H1 (cell line): ENCODE results near the gene LMX1B.

Source experiments
- EP300 ChIP-seq, 2 experiments: IDR thresholded peaks; 1 replicate in 1 of 2; 2 replicates in 1 of 2; pipeline ENCODE4 v1.6.1; 2011 to 2012; ENCODE audit warnings: low read depth in 2 of 2, low read length in 2 of 2, mild to moderate bottlenecking in 2 of 2, borderline replicate concordance in 1 of 2, inconsistent platforms in 1 of 2, moderate library complexity in 1 of 2
- NRF1 ChIP-seq: IDR thresholded peaks from 2 replicates; pipeline ENCODE4 v1.6.1; 2011; ENCODE audit warnings: mild to moderate bottlenecking, low read depth, low read length, improper control_type of control experiment
- RFX5 ChIP-seq: IDR thresholded peaks from 2 replicates; pipeline ENCODE4 v1.6.1; 2011; ENCODE audit warnings: low read depth, low read length, improper control_type of control experiment, borderline replicate concordance
- SIN3A ChIP-seq, 2 experiments: IDR thresholded peaks in 1 of 2; conservative IDR thresholded peaks in 1 of 2; 2 replicates each; pipeline ENCODE4 v1.6.1; 2011 to 2012; ENCODE audit warnings: low read length in 2 of 2, improper control_type of control experiment in 1 of 2, low read depth in 1 of 2, mild to moderate bottlenecking in 1 of 2
- SIRT6 ChIP-seq: IDR thresholded peaks from one replicate; pipeline ENCODE4 v1.7.1; 2012; ENCODE audit warnings: low read length, inconsistent platforms
- TAF1 ChIP-seq: IDR thresholded peaks from 2 replicates; pipeline ENCODE4 v1.6.1; 2011; ENCODE audit warnings: mild to moderate bottlenecking, low read depth, low read length
- ZNF274 ChIP-seq: IDR thresholded peaks from 2 replicates; pipeline ENCODE4 v1.7.0; 2012; ENCODE audit warnings: low read length, borderline replicate concordance; ENCODE audit errors: extremely low read depth
- TF ChIP-seq, protein P1 (sequence below): IDR thresholded peaks from 2 replicates; pipeline ENCODE4 v1.6.1; 2011; ENCODE audit warnings: low read depth, mild to moderate bottlenecking, low read length; ENCODE audit not compliant: insufficient read depth
- TF ChIP-seq, protein P2 (sequence below), 3 experiments: IDR thresholded peaks; 1 replicate in 2 of 3; 2 replicates in 1 of 3; pipeline versions ENCODE4 v1.5.1 to v1.6.1; 2011; ENCODE audit warnings: low read length in 3 of 3, mild to moderate bottlenecking in 3 of 3, inconsistent platforms in 2 of 3, low read depth in 1 of 3, moderate library complexity in 1 of 3; ENCODE audit not compliant: insufficient read depth in 1 of 3; ENCODE audit errors: control extremely low read depth in 1 of 3

DNA sequence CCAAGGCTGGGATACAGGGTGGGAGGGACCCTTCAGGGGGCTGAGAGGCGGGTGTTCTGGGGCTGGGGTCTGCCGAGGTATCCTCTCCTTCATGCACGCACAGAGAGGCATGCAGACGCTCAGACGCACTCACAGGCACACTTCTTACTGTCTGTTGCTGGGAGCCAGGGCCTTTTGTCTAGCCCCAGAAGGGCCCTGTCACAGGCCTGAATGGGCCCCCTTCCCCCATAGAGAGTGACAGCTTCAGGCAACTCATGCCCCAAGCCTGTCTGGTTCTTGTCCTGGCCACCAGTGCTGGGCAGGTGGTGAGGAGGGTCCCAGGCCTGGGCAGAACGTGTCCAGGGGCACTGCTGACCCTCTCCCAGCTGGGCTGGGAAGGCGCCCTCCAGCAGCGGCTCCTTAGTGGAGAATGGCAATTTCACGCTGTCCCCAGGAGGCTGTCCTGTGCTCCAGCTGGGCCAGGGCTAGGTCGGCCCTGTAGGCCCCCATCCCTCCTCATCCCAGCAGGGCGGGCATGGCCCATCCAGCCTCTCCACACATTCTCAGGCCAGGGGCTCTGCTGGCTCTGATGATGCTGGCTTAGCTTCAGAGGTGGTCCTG lies 45.3 kb downstream of the LMX1B start:
- TF ChIP-seq TAF1 (no peak), SIN3A (conservative IDR thresholded peaks at IDR 0.05 in 1 of 2, IDR thresholded peaks at IDR 0.05 in 1 of 2; ENCODE audit: low read depth in 1 of 2, low read length in 2 of 2) (no peak), SIRT6 (no peak), EP300 (IDR thresholded peaks at IDR 0.05; ENCODE audit: borderline replicate concordance in 1 of 2, low read depth in 2 of 2, low read length in 2 of 2) (no peak), RFX5 (no peak), NRF1 (no peak), ZNF274 (no peak)
- TF ChIP-seq, protein P1, sequence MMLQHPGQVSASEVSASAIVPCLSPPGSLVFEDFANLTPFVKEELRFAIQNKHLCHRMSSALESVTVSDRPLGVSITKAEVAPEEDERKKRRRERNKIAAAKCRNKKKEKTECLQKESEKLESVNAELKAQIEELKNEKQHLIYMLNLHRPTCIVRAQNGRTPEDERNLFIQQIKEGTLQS = no peak
- TF ChIP-seq, protein P2, sequence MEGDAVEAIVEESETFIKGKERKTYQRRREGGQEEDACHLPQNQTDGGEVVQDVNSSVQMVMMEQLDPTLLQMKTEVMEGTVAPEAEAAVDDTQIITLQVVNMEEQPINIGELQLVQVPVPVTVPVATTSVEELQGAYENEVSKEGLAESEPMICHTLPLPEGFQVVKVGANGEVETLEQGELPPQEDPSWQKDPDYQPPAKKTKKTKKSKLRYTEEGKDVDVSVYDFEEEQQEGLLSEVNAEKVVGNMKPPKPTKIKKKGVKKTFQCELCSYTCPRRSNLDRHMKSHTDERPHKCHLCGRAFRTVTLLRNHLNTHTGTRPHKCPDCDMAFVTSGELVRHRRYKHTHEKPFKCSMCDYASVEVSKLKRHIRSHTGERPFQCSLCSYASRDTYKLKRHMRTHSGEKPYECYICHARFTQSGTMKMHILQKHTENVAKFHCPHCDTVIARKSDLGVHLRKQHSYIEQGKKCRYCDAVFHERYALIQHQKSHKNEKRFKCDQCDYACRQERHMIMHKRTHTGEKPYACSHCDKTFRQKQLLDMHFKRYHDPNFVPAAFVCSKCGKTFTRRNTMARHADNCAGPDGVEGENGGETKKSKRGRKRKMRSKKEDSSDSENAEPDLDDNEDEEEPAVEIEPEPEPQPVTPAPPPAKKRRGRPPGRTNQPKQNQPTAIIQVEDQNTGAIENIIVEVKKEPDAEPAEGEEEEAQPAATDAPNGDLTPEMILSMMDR (IDR thresholded peaks at IDR 0.05; ENCODE audit: control extremely low read depth in 1 of 3, insufficient read depth in 1 of 3, low read depth in 1 of 3, low read length in 3 of 3) = no peak
